Chondrocyte (in vitro differentiated cells): ENCODE results near the gene USP17L19. TPM values are rescaled to one million over a fixed set of nuclear protein-coding genes. Genes with fewer than 3 reads are reported as not detected.
"Not testable (repeated sequence)": the region's sequence is repeated elsewhere in the genome, so short reads cannot be mapped to it uniquely, and the experiment has no call there.

Source experiments
- DNase-seq: peaks from one replicate; pipeline ENCODE4 v3.0.0; 2021; ENCODE audit warnings: mixed read lengths, low spot score
- H3K27ac Mint-ChIP-seq: one replicate; pipeline ENCODE4 v1.8.0; 2021; ENCODE audit warnings: mild to moderate bottlenecking, moderate library complexity, mixed read lengths; ENCODE audit not compliant: unreplicated experiment
- H3K27me3 Mint-ChIP-seq: 2 replicates; pipeline ENCODE4 v1.8.0; 2021; ENCODE audit warnings: low read depth, mixed read lengths
- H3K36me3 Mint-ChIP-seq: 2 replicates; pipeline ENCODE4 v1.8.0; 2021; ENCODE audit warnings: low read depth, mixed read lengths
- H3K4me1 Mint-ChIP-seq: 2 replicates; pipeline ENCODE4 v1.8.0; 2021; ENCODE audit warnings: low read depth, mild to moderate bottlenecking, mixed read lengths
- H3K4me3 Mint-ChIP-seq: one replicate; pipeline ENCODE4 v1.8.0; 2021; ENCODE audit warnings: mild to moderate bottlenecking, moderate library complexity, mixed read lengths; ENCODE audit not compliant: unreplicated experiment
- H3K9me3 Mint-ChIP-seq: 2 replicates; pipeline ENCODE4 v1.8.0; 2021; ENCODE audit warnings: low read depth, mixed read lengths
- total RNA-seq: library from RNA; stranded (reverse); gene quantifications from 3 replicates; pipeline ENCODE4 v1.2.1, GENCODE V29; 2021

Gene USP17L19
- total RNA-seq, 1 donor from 2014 or later: not detected

GRCh38 chr4:9267319-9267718 is 14.1 kb downstream of the USP17L19 start, which contains the start of gene USP17L22:
Gene USP17L22, plus strand, starts transcription at chr4:9267619. Its CDS starts 0 bp downstream, at chr4:9267619.
- H3K4me3 Mint-ChIP-seq, H3K27me3 Mint-ChIP-seq, H3K9me3 Mint-ChIP-seq, H3K27ac Mint-ChIP-seq, DNase-seq, H3K36me3 Mint-ChIP-seq, H3K4me1 Mint-ChIP-seq: not testable (repeated sequence)

GRCh38 chr4:9271719-9272118 is 18.5 kb downstream of the USP17L19 start:
- not testable (repeated sequence) for H3K36me3 Mint-ChIP-seq, H3K4me1 Mint-ChIP-seq, H3K27me3 Mint-ChIP-seq, H3K27ac Mint-ChIP-seq, H3K4me3 Mint-ChIP-seq, H3K9me3 Mint-ChIP-seq
- peak; percentile 99 for DNase-seq

Other genes with a start within 250 kb of the USP17L19 start
- gene FAM90A26, start 83.0 kb upstream of the USP17L19 start, total RNA-seq: not detected in 3 replicates
- gene USP17L10, start 42.7 kb upstream of the USP17L19 start, total RNA-seq: not detected in 3 replicates
- gene USP17L11, start 38.0 kb upstream of the USP17L19 start, total RNA-seq: not detected in 3 replicates
- not detected in 3 replicates for gene USP17L12, start 33.2 kb upstream of the USP17L19 start, total RNA-seq
- not detected in 3 replicates for gene USP17L13, start 28.5 kb upstream of the USP17L19 start, total RNA-seq
- not detected in 3 replicates for gene USP17L15, start 19.0 kb upstream of the USP17L19 start, total RNA-seq
- gene USP17L17, start 9.5 kb upstream of the USP17L19 start, total RNA-seq: not detected in 3 replicates
- not detected in 3 replicates for gene USP17L18, start 4.7 kb upstream of the USP17L19 start, total RNA-seq
- not detected in 3 replicates for gene USP17L20, start 4.7 kb downstream of the USP17L19 start, total RNA-seq
- gene USP17L21, start 9.5 kb downstream of the USP17L19 start, total RNA-seq: not detected in 3 replicates
- gene USP17L22, start 14.2 kb downstream of the USP17L19 start, total RNA-seq: not detected in 3 replicates
- not detected in 3 replicates for gene USP17L24, start 71.8 kb downstream of the USP17L19 start, total RNA-seq
- not detected in 3 replicates for gene USP17L25, start 76.5 kb downstream of the USP17L19 start, total RNA-seq
- gene USP17L26, start 81.3 kb downstream of the USP17L19 start, total RNA-seq: not detected in 3 replicates
- not detected in 3 replicates for gene USP17L5, start 86.0 kb downstream of the USP17L19 start, total RNA-seq
- not detected in 3 replicates for gene USP17L27, start 90.8 kb downstream of the USP17L19 start, total RNA-seq
- not detected in 3 replicates for gene USP17L28, start 95.5 kb downstream of the USP17L19 start, total RNA-seq
- gene USP17L29, start 100.3 kb downstream of the USP17L19 start, total RNA-seq: not detected in 3 replicates
- not detected in 3 replicates for gene USP17L30, start 109.8 kb downstream of the USP17L19 start, total RNA-seq
- not detected in 3 replicates for gene DEFB131A, start 191.0 kb downstream of the USP17L19 start, total RNA-seq